NCI-H2196 (cell line): ENCODE data around the gene CACNA2D4.

Experiments
- DNase-seq: peaks from one replicate; lab custom pipeline; 2025; ENCODE audit not compliant: unreplicated experiment; lab: John Stamatoyannopoulos, UW

Gene CACNA2D4

DNA sequence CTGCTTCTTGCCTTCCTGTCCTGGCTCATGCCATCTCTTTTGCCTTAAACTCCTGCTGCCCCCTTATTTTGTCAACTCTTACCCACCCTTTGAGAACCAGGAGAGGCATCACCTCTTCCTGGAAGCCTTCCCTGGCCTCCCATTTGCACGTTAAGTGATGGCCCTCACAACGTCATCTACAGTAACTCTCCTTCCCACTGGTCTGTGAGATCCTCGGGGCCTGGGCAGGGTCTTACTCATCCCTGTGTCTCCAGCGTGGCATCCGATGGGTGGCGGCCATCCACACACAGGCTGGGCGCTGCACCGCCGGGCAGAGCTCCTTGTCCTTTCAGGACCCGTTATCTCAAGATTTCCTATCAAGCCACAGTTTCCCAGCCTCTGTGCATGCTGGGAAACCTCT is 16.8 kb upstream of the CACNA2D4 start:
- DNase-seq, result no peak

GRCh38 chr12:1934831-1935230 is 16.4 kb upstream of the CACNA2D4 start:
- no peak for DNase-seq

GRCh38 chr12:1934068-1934467 is 15.6 kb upstream of the CACNA2D4 start:
- DNase-seq, result no peak

DNA sequence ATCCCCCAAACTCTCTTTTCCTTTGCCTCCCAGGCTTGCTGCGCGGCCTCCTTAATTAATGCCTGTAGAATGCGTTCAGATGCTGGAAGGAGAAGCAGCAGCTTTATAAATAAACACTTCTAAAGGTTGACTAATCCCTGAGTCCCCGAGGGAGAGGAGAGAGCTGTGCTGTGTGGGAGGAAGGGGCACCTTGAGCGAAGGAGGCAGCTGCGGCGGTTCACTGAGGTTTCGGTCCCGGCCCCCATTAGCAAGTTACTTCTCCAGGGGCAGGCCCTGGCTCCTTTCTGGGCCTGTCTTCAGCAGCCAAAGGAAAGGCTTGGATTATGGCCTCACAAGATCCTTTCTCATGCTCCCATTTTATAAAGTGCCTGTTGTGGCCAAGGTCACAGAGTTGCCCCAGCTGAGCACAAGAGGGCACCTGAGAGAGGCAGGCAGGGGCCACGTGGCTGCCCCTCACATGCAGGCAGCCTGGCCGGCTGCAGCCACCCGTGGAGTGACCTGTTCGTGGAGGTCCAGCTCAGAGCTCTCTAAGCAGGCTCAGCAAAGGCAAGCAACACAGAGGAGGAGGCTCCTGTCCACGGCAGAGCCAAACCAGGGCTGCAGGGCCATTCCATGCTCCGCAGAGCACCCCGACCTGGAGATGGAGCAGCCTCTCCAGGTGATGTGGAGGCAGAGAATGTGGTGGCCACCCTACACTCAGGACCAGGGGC is 15.0 kb upstream of the CACNA2D4 start:
- DNase-seq, result no peak

DNA sequence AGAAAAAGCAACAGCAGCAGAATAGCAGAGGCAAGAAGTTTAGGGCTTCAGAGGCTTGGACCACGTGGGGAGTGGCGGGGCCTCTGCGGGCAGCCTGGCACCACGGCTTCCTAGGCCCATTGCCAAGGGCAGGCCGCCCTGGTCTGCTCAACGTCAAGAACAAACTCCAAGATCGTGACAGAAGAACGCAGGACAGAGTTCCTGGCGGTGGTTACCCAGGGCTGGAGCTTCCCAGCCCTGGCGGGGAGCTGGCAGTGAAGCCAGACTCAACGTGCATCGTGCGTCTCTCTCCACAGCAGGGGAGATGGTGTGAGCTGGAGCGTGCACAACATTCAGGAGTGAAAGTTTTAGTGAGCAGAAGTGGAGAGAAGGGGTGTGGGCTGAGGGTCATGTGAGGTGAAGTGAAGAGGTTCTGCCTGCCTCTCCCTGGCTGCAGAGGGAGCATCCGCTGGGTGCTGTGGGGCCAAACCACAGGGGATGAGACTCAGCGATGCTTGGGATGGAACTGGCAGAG is 13.9 kb upstream of the CACNA2D4 start:
- DNase-seq, result no peak

DNA sequence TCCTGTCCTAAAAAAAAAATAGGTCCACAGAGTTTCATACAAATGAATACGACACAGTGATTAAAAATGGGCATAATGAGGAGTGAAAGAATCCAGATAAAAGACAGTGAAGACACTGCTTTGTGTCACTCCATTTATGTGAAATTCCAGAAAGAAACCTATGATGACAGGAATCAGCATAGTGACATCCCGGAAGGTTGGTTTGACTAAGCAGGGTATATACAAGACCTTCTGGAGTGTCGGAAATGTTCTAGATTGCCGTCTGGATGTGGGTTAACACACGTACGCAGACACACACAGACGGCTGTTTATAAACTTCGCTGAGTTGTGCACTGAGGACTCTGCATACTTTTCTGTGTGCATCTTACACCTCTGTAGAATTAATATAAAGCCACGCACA is 13.2 kb upstream of the CACNA2D4 start:
- DNase-seq, result no peak

DNA sequence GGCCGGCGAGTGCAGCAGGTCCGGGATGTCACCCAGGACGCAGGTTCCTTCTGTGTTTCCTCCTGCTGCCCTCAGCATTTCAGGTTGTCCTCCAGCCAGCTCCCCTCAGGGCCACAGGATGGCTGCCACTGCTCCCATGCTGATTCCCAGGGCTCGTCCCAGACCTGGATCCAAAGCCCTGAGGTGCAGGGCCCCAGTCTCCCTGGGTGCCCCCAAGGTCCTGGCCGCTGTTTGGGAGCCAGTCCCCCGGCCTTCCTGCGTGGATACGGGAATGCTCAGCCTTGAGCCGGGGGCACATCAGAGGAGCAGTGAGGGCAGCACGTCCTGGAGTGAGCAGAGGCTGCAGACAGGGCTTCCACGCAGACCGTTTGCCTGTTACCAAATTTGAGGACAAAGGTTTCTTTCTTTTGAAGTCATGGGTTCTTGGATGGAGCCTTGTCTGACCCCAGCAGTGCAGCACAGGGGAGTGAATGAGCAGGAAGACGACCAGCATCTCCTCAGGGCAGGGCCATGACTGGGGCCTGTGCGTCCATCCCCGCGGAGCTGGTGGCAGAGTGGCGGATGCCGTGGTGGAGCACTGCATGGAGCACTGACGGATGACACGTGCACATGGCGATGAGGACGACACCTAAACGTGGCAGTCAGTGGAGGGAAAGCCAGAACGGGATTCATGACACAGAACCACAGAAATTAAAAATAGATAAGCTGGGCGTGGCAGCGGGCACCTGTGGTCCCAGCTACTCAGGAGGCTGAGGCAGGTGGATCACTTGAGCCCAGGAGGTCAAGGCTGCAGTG is 12.5 kb upstream of the CACNA2D4 start:
- DNase-seq, result no peak

GRCh38 chr12:1929985-1930802 is 11.7 kb upstream of the CACNA2D4 start:
- no peak for DNase-seq

- no peak for DNase-seq
Observed at GRCh38 chr12:1929241-1929984, 11.0 kb upstream of the CACNA2D4 start.

- no peak for DNase-seq
Observed at GRCh38 chr12:1928439-1929121, 10.1 kb upstream of the CACNA2D4 start.

DNA sequence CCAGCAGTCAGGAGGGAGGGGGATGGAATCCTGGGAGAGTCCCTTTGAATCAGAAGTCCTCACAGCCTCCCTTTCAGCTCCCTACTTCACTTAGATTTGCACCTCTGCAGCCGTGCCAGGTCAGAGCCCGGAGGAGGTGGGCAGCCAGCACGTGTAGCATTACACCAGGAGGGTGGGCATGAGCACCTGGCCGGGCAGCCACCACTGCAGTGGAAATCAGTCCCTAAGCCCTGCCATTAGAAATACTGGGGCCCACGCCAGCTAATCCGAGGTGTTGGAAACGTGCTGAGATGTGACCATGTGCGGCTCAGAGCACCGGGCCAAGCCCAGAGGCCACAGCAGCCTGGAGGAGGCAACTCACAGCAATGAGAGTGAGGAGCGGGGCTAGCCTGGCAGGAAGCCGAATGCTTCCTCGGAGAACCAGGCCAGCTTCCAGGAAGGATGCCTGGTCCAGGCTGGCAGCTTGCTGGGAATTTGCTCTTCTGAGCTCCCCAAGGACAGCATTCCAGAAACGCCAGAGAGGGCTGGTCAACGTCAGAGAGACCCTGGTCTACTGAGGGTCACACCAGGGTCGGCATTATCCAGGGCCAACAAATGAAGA is 9.4 kb upstream of the CACNA2D4 start:
- DNase-seq, result no peak

- no peak for DNase-seq
Observed at GRCh38 chr12:1927051-1927680, 8.7 kb upstream of the CACNA2D4 start.

GRCh38 chr12:1926251-1926657 is 7.8 kb upstream of the CACNA2D4 start:
- DNase-seq, result no peak

- no peak for DNase-seq
Observed at GRCh38 chr12:1925684-1926006, 7.2 kb upstream of the CACNA2D4 start.

GRCh38 chr12:1924996-1925683 is 6.7 kb upstream of the CACNA2D4 start:
- DNase-seq, result no peak

DNA sequence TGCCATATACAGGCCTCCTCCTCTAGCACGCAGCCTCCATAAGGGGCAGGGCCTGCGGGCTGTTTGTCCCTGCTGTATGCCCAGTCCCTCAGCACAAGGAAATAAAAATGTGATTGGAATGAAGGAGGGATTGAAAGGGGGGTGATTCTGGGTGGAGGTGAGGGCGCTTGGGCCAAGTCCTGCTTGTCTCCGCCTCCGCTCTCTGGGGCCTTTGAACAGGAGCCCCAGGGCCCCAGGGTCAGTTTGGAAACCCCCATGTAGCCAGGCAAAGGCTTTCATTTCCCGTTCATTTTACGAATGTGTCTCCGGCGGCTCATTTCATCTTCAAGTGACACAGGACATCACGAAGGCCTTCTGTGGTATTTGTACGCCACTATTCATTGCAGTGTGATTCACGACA is 4.5 kb upstream of the CACNA2D4 start:
- DNase-seq, result no peak

DNA sequence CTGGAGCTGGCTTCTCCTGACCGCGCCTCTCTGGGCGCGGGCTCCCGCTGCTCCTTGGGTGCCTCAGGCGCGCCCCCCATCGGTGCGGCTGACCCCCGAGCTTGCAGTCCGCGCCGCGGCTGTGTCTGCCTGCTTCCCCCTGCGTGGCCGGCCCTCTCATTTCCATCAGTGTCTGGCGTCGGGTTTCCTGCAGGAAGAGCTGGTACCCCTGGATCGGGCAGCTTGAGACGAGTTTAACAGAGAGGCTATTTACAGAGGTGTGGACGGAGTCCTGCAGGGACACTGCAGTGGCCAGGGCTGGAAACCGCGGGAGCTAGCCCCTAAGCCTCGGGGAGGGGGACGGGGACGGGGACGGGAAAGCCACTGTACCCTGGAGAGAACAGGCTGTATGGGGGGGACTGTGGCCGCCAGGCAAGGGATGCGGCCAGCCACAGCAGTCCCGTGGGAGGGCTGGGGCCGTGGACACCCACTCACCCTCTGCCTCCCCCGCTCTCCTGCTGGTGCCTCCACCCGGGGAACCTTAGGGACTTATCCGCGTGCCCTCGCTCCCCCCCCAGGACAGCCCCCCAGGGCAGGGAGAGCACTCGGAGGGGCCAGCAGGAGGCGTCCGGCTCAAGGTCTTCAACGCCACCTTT is 3.7 kb upstream of the CACNA2D4 start:
- no peak for DNase-seq

- no peak for DNase-seq
Observed at GRCh38 chr12:1920971-1921370, 2.5 kb upstream of the CACNA2D4 start.
